ENCODE measurements around the gene CD27. TPM values are rescaled to one million over a fixed set of nuclear protein-coding genes. Genes with fewer than 3 reads are reported as not detected.
A peak's percentile ranks its signal among the peaks of the same experiment; 100 is the strongest.

Gene CD27
- total and polyA plus RNA-seq, 2 of the 13 experiments (the other 11 are each of a cell fraction or from before 2014, with no cell fraction given), result 0.12 TPM; not detected in 1

DNA sequence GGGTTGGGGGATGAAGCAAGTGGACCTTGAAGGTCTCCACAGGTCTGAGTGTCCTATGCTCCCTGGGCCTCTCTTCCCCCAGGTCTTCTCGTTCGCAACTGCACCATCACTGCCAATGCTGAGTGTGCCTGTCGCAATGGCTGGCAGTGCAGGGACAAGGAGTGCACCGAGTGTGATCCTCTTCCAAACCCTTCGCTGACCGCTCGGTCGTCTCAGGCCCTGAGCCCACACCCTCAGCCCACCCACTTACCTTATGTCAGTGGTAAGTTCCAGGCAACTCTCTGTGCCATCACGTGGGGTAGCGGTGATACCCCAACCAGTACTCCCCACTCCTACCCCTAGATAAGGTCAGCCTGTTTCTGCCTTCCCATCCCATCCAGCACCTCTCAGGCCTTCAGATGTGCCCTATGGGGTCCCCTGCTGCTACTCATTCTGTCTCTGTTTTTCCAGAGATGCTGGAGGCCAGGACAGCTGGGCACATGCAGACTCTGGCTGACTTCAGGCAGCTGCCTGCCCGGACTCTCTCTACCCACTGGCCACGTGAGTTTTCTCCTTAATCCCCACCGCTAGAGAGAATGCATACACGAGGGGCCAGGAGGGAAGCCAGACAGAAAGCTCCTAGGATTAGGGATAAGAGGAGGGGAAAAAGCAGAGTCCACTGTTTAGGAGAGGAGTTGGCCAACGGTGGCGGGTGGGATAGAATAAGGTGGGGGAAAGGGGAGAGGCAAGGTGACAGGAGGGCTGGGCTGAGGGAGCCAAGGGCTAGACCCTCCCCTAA lies 5.5 kb downstream of the CD27 start:
- Histone ChIP-seq H3K79me2 (ENCODE audit: insufficient read depth, low read length) (peaks cover 4% of the 10 kb centered on the region), H2AFZ (ENCODE audit: low read length) (no peak overlapping the region), H3K27me3 (ENCODE audit: control insufficient read depth in 1 of 2, insufficient read depth in 2 of 2, low read length in 2 of 2) (no peaks in the 10 kb centered on the region; a peak in 1 of 5 replicates), H3K9ac (ENCODE audit: insufficient read depth, low read depth, low read length) (no peak overlapping the region), H3K27ac (ENCODE audit: extremely low read length, insufficient read depth, low read length) (peak overlapping the region; percentile 90), H3K4me3 (replicated peaks in 1 of 3; ENCODE audit: insufficient read depth in 1 of 3, low read depth in 2 of 3, low read length in 3 of 3) (no peak overlapping the region; a peak in 1 of 6 replicates), H3K4me1 (ENCODE audit: insufficient read depth, low read length) (peaks cover 47% of the 10 kb centered on the region), H3K9me3 (ENCODE audit: low read length) (no peaks in the 10 kb centered on the region), H4K20me1 (ENCODE audit: insufficient read depth, low read length) (no peaks in the 10 kb centered on the region), H3K4me2 (ENCODE audit: low read depth, low read length) (peak overlapping the region; percentile 95), H3K36me3 (replicated peaks in 1 of 2; ENCODE audit: control insufficient read depth in 1 of 2, insufficient read depth in 2 of 2, low read length in 2 of 2) (peaks cover 0 to 5% of the 10 kb centered on the region in 2 experiments; a peak in 3 of 5 replicates)
- ATAC-seq (no peak), DNase-seq (ENCODE audit: low spot score) (no peak), FAIRE-seq (no peak)
- in situ Hi-C loops (cut with HindIII; ENCODE audit: extremely low pct_ligation_motif_present, low pct_unique_long_range_greater_than_20kb), result loop anchor here (25.0 kb wide), 1 partner anchor 388 kb away; no protein-coding TSS in a partner anchor
- ChIA-PET POLR2A (interaction anchor here (1.3 to 4.0 kb wide), 8 partner anchors 9 to 114 kb away, joined by 3 to 68 read pairs (median 14); partner anchors contain the start of genes LTBR, MRPL51 and VAMP1), CTCF (ENCODE audit: low intra/inter-chr PET ratio, low total read pairs) (no interaction called here)
- WGBS (ENCODE audit: low lambda C conversion rate), result 88% methylated on average over 16 of the region's 16 CpGs
- intact Hi-C loops (cut with micrococcal nuclease; ENCODE audit: unreplicated experiment), result no loop called here
- BruUV-seq (replicated peaks), result no TSS peak
- TF ChIP-seq BRF2 (CRISPR knock-in tag; IDR thresholded peaks at IDR 0.05), result no peak
- TF ChIP-seq KIAA2018 (CRISPR knock-in tag; IDR thresholded peaks at IDR 0.05; ENCODE audit: borderline replicate concordance), result no peak
- TF ChIP-seq ZBTB21 (CRISPR knock-in tag; IDR thresholded peaks at IDR 0.05), result no peak
- no peak for TF ChIP-seq ZNF275 (CRISPR knock-in tag; IDR thresholded peaks at IDR 0.05; ENCODE audit: borderline replicate concordance)
- no peak for TF ChIP-seq PLSCR1 (CRISPR knock-in tag; IDR thresholded peaks at IDR 0.05; ENCODE audit: borderline replicate concordance)
- no peak for TF ChIP-seq MIXL1 (CRISPR knock-in tag; IDR thresholded peaks at IDR 0.05)
